ENCODE results near the gene TCF19.
"Not testable (repeated sequence)": the region's sequence is repeated elsewhere in the genome, so short reads cannot be mapped to it uniquely, and the experiment has no call there.

Gene TCF19

GRCh38 chr6:31179896-31180295 lies 21.5 kb downstream of the TCF19 start:
- no peak for ATAC-seq
- Mint-ChIP-seq H3K9me3 (no peaks in the 10 kb centered on the region), H3K4me1 (peaks cover 22% of the 10 kb centered on the region), H3K27ac (peak overlapping the region; percentile 86), H3K4me3 (peak overlapping the region; percentile 87), H3K36me3 (no peaks in the 10 kb centered on the region), H3K27me3 (no peaks in the 10 kb centered on the region)

DNA sequence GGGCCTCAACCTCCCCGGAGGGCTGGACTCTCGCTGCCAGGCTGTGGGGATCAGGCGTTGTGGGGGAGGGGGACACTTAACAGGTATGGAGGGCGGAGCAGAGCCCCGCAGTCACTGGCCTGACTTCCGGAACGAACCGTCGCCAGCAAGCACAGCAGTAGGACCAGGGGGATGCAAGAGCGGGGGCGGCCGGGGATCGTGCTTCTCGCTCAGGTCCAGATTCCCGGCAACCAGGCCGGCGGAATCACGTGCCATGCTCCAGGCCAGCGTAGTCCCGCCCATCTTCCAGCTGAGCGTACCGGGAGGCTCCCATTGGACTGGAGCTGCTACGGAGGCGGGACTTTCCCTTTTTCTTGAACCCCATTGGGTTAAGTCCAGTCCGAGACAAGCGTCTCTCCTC lies 22.1 kb downstream of the TCF19 start:
- Mint-ChIP-seq H3K27ac (peak overlapping the region; percentile 86), H3K4me1 (peaks cover 23% of the 10 kb centered on the region), H3K27me3 (no peaks in the 10 kb centered on the region), H3K36me3 (no peaks in the 10 kb centered on the region), H3K9me3 (no peaks in the 10 kb centered on the region), H3K4me3 (peak overlapping the region; percentile 87)
- peak; percentile 96 for ATAC-seq

GRCh38 chr6:31183287-31183686 lies 24.9 kb downstream of the TCF19 start:
- peaks cover 37% of the 10 kb centered on the region for H3K4me1 Mint-ChIP-seq
- ATAC-seq, H3K27me3 Mint-ChIP-seq, H3K36me3 Mint-ChIP-seq, H3K9me3 Mint-ChIP-seq, H3K4me3 Mint-ChIP-seq, H3K27ac Mint-ChIP-seq: not testable (repeated sequence)

DNA sequence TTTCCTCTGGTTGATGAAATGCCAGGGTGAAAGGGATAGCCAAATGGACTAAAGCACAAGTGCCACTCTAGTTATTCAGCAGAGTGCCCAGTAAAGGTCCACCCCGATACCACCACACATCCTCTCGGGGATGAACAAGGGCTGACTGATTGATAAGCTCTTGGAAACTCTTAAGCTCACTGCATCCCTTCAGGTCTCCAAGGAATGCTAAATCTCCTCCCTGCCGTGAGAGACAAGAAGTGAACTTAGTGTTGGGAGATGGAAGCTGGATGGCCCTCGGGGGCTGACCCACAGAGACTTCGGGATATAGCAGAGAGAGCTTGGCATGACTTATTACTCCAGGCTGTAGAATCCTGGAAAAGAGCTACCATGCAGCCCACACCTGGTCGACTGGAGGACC lies 25.5 kb downstream of the TCF19 start:
- H3K27me3 Mint-ChIP-seq, H3K4me3 Mint-ChIP-seq, H3K36me3 Mint-ChIP-seq, H3K27ac Mint-ChIP-seq, ATAC-seq, H3K9me3 Mint-ChIP-seq: not testable (repeated sequence)
- peaks cover 32% of the 10 kb centered on the region for H3K4me1 Mint-ChIP-seq

GRCh38 chr6:31185695-31186051 lies 27.3 kb downstream of the TCF19 start:
- H3K27ac Mint-ChIP-seq: peak overlapping the region; percentile 91
- not testable (repeated sequence) for H3K27me3 Mint-ChIP-seq, ATAC-seq

DNA sequence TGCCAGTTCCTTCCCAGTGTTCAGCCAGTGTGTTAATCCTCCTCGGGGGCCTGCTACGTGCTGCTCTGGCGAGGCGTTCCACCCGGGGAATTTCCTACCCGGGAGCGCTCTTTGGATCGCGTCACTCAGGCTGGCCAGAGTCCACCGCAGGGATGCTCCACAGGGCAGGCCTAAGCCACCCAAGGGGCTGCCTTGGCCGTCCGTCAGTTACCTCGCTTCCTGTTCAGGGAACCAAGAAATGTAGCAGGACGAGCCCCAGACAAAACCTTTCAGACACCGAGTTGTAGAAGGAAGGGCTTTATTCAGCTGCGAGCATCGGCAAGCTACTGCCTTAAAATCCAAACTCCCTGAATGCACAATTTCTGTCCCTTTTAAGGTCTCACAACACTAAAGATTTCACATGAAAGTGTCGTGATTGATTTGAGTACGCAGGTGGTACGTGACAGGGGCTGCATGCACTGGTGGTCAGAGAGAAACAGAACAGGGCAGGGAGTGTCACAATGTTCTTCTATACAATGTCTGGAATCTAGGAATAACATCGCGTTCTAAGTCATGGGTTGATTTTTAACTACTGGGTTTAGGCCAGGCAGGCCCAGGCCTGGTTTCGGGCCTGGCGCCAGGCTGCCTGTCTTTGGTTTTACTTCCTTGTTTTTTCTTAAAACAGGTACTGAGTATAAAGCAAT lies 27.8 kb downstream of the TCF19 start:
- Mint-ChIP-seq H3K4me3 (no peak overlapping the region), H3K36me3 (no peaks in the 10 kb centered on the region), H3K9me3 (no peaks in the 10 kb centered on the region), H3K27ac (peak overlapping the region; percentile 91), H3K4me1 (peaks cover 25% of the 10 kb centered on the region), H3K27me3 (no peaks in the 10 kb centered on the region)
- ATAC-seq: no peak

More at GRCh38 chr6:31185695-31186051, 27.3 kb downstream of the TCF19 start:
- Mint-ChIP-seq H3K4me3 (peak overlapping the region; percentile 16), H3K4me1 (peaks cover 23% of the 10 kb centered on the region)
- H3K9me3 Mint-ChIP-seq, H3K36me3 Mint-ChIP-seq: not testable (repeated sequence)

DNA sequence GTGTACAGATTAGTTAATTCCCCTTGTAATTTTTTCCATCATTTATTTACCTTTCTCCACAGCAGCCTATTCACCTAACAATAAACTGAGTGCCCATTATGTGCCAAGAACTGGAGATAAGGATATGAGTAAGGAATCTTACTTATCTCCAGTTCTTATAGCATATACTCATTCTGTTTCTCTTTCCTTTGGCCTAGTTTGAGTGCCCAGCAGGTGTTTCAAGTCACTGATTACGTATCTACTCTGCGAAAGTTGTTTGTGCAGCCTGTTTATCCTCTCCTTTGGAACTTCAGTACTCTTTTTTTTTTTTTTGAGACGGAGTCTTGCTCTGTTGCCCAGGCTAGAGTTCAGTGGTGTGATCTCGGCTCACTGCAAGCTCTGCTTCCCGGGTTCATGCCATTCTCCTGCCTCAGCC lies 29.4 kb downstream of the TCF19 start:
- ATAC-seq: no peak
- Mint-ChIP-seq H3K9me3 (no peaks in the 10 kb centered on the region), H3K36me3 (no peaks in the 10 kb centered on the region), H3K4me1 (peaks cover 32% of the 10 kb centered on the region), H3K27ac (no peak overlapping the region), H3K27me3 (no peaks in the 10 kb centered on the region), H3K4me3 (no peak overlapping the region)

DNA sequence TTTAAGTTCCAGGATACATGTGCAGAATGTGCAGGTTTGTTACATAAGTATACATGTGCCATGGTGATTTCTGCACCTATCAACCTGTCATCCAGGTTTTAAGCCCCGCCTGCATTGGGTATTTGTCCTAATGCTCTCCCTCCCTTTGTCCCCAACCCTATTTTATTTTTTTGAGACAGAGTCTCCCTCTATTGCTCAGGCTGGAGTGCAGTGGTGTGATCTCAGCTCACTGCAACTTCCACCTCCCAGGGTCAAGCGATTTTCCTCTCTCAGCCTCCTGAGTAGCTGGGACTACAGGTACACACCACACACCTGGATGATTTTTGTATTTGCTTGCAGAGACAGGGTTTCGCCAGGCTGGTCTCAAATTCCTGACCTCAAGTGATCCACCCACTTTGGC lies 30.8 kb downstream of the TCF19 start:
- H3K27me3 Mint-ChIP-seq, H3K27ac Mint-ChIP-seq: not testable (repeated sequence)

DNA sequence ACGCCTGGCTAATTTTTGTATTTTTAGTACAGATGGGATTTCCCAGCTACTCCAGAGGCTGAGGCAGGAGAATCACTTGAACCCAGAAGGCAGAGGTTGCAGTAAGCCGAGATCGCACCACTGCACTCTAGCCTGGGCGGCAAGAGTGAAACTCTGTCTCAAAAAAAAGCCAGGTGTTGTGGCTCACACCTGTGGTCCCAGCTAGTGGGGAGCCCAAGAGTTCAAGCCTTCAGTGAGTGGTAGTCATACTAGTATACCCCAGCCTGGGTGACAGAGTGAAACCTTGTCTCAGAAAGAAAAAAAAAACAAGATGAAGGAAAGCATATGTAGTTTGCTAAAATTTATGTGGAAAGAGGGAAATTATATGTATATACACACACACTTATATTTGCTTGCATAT lies 32.1 kb downstream of the TCF19 start:
- H3K9me3 Mint-ChIP-seq: no peaks in the 10 kb centered on the region
- peak; percentile 71 for ATAC-seq
- no peak overlapping the region for H3K4me3 Mint-ChIP-seq
- H3K27me3 Mint-ChIP-seq: no peaks in the 10 kb centered on the region
- H3K27ac Mint-ChIP-seq: no peak overlapping the region
- peaks cover 34% of the 10 kb centered on the region for H3K4me1 Mint-ChIP-seq
- H3K36me3 Mint-ChIP-seq: no peaks in the 10 kb centered on the region

More for the DNA sequence above, 30.8 kb downstream of the TCF19 start:
- H3K4me1 Mint-ChIP-seq: peaks cover 32% of the 10 kb centered on the region
- not testable (repeated sequence) for ATAC-seq, H3K9me3 Mint-ChIP-seq, H3K4me3 Mint-ChIP-seq, H3K36me3 Mint-ChIP-seq

- H3K4me3 Mint-ChIP-seq, H3K9me3 Mint-ChIP-seq, H3K27me3 Mint-ChIP-seq, H3K36me3 Mint-ChIP-seq, H3K27ac Mint-ChIP-seq: not testable (repeated sequence)
- ATAC-seq: peak; percentile 42
- H3K4me1 Mint-ChIP-seq: peaks cover 23% of the 10 kb centered on the region
These were observed 34.2 kb downstream of the TCF19 start for GRCh38 chr6:31192431-31193105.

- Mint-ChIP-seq H3K4me3 (no peak overlapping the region), H3K27me3 (no peaks in the 10 kb centered on the region), H3K4me1 (peaks cover 29% of the 10 kb centered on the region), H3K36me3 (peaks cover 6% of the 10 kb centered on the region), H3K27ac (no peak overlapping the region), H3K9me3 (no peaks in the 10 kb centered on the region)
- no peak for ATAC-seq
These were observed 34.8 kb downstream of the TCF19 start for GRCh38 chr6:31193206-31193605.

GRCh38 chr6:31194061-31194834 lies 35.9 kb downstream of the TCF19 start:
- Mint-ChIP-seq H3K4me3 (no peak overlapping the region), H3K27me3 (no peaks in the 10 kb centered on the region), H3K9me3 (no peaks in the 10 kb centered on the region), H3K36me3 (peaks cover 6% of the 10 kb centered on the region), H3K4me1 (peaks cover 36% of the 10 kb centered on the region), H3K27ac (peak overlapping the region; percentile 39)
- ATAC-seq: no peak

DNA sequence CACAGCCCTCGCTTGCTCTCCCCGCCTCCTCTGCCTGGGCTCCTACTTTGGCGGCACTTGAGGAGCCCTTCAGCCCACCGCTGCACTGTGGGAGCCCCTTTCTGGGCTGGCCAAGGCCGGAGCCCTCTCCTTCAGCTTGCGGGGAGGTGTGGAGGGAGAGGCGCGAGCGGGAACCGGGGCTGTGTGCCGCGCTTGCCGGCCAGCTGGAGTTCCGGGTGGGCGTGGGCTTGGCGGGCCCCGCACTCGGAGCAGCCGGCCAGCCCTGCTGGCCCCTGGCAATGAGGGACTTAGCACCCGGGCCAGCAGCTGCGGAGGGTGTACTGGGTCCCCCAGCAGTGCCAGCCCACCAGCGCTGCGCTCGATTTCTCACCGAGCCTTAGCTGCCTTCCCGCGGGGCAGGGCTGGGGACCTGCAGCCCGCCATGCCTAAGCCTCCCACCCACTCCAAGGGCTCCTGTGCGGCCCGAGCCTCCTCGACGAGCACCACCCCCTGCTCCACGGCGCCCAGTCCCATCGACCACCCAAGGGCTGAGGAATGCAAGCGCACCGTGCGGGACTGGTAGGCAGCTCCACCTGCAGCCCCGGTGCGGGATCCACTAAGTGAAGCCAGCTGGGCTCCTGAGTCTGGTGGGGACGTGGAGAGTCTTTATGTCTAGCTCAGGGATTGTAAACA lies 37.1 kb downstream of the TCF19 start:
- H3K4me3 Mint-ChIP-seq: not testable (repeated sequence)

GRCh38 chr6:31196251-31197022 lies 38.0 kb downstream of the TCF19 start:
- Mint-ChIP-seq H3K4me3 (peak overlapping the region; percentile 62), H3K36me3 (peaks cover 11% of the 10 kb centered on the region), H3K4me1 (peaks cover 35% of the 10 kb centered on the region), H3K27ac (peak overlapping the region; percentile 89)
- not testable (repeated sequence) for ATAC-seq, H3K9me3 Mint-ChIP-seq, H3K27me3 Mint-ChIP-seq

More for the DNA sequence above, 37.1 kb downstream of the TCF19 start:
- not testable (repeated sequence) for H3K27ac Mint-ChIP-seq, H3K9me3 Mint-ChIP-seq, ATAC-seq, H3K36me3 Mint-ChIP-seq, H3K27me3 Mint-ChIP-seq
- peaks cover 34% of the 10 kb centered on the region for H3K4me1 Mint-ChIP-seq

All from stimulated activated memory B cell treated with anti-CD40 and anti-IgM and Interleukin-4, amounts not matched to agents 10 μg/mL and 1 μg/mL and 100 μg/mL, for 72 hours (primary cell).